Astrocyte (in vitro differentiated cells and primary cell): ENCODE results near the gene NDUFA13.

Experiments used
- EZH2 ChIP-seq: IDR thresholded peaks from 2 replicates; pipeline ENCODE4 v1.6.1; 2012; ENCODE audit warnings: mild to moderate bottlenecking, low read length, inconsistent platforms; ENCODE audit not compliant: insufficient read depth
- TF ChIP-seq, protein P1 (sequence below): IDR thresholded peaks from 2 replicates; pipeline ENCODE4 v1.5.1; 2011; ENCODE audit warnings: low read depth, mild to moderate bottlenecking, inconsistent platforms, low read length, moderate library complexity; ENCODE audit not compliant: insufficient read depth

- TF ChIP-seq, protein P1, sequence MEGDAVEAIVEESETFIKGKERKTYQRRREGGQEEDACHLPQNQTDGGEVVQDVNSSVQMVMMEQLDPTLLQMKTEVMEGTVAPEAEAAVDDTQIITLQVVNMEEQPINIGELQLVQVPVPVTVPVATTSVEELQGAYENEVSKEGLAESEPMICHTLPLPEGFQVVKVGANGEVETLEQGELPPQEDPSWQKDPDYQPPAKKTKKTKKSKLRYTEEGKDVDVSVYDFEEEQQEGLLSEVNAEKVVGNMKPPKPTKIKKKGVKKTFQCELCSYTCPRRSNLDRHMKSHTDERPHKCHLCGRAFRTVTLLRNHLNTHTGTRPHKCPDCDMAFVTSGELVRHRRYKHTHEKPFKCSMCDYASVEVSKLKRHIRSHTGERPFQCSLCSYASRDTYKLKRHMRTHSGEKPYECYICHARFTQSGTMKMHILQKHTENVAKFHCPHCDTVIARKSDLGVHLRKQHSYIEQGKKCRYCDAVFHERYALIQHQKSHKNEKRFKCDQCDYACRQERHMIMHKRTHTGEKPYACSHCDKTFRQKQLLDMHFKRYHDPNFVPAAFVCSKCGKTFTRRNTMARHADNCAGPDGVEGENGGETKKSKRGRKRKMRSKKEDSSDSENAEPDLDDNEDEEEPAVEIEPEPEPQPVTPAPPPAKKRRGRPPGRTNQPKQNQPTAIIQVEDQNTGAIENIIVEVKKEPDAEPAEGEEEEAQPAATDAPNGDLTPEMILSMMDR: no peak
- TF ChIP-seq EZH2: no peak
Observed at GRCh38 chr19:19544257-19544953, 28.4 kb downstream of the NDUFA13 start.
